HG03159 (cell line): Measurements from ENCODE around the gene FAM43B.

ENCODE experiments used
- ATAC-seq: cut with Tn5 transposase; IDR thresholded peaks from one replicate; pipeline ENCODE4 v1.9.1; 2021; ENCODE audit warnings: mild to moderate bottlenecking, moderate library complexity; ENCODE audit not compliant: unreplicated experiment

FAM43B gene

GRCh38 chr1:20551161-20551560, 1.2 kb upstream of the FAM43B start:
- ATAC-seq = no peak

- ATAC-seq = no peak
Observed at GRCh38 chr1:20552728-20553445, 514 bp downstream of the FAM43B start.

- ATAC-seq = no peak
Observed at GRCh38 chr1:20555025-20555757, 2.8 kb downstream of the FAM43B start.

GRCh38 chr1:20555758-20556120, 3.4 kb downstream of the FAM43B start:
- ATAC-seq = no peak

- no peak for ATAC-seq
Observed at GRCh38 chr1:20558191-20558590, 5.8 kb downstream of the FAM43B start.

- ATAC-seq = no peak
Observed at GRCh38 chr1:20560966-20561365, 8.6 kb downstream of the FAM43B start.

- ATAC-seq = no peak
Observed at GRCh38 chr1:20565234-20565633, 12.9 kb downstream of the FAM43B start.

GRCh38 chr1:20569523-20570098, 17.2 kb downstream of the FAM43B start:
- ATAC-seq = no peak

- ATAC-seq = no peak
Observed at GRCh38 chr1:20571427-20571826, 19.1 kb downstream of the FAM43B start.

GRCh38 chr1:20573987-20574386, 21.6 kb downstream of the FAM43B start:
- no peak for ATAC-seq

- ATAC-seq = no peak
Observed at GRCh38 chr1:20574686-20575540, 22.5 kb downstream of the FAM43B start.

- ATAC-seq = no peak
Observed at GRCh38 chr1:20575541-20576336, 23.4 kb downstream of the FAM43B start.

- no peak for ATAC-seq
Observed at GRCh38 chr1:20578062-20578461, 25.7 kb downstream of the FAM43B start.

GRCh38 chr1:20578721-20579395, 26.5 kb downstream of the FAM43B start:
- no peak for ATAC-seq

GRCh38 chr1:20584890-20585289, 32.5 kb downstream of the FAM43B start:
- ATAC-seq = no peak

- ATAC-seq = no peak
Observed at GRCh38 chr1:20586953-20587660, 34.7 kb downstream of the FAM43B start.

GRCh38 chr1:20587661-20588053, 35.3 kb downstream of the FAM43B start:
- no peak for ATAC-seq

GRCh38 chr1:20588634-20589225, 36.4 kb downstream of the FAM43B start, which contains the start of gene CDA:
Gene CDA, plus strand, starts transcription at chr1:20589097. Its CDS starts 33 bp downstream, at chr1:20589130.
- ATAC-seq = no peak
